Immature natural killer cell (primary cell): Measurements from ENCODE around the gene NKD1. TPM values are rescaled to one million over a fixed set of nuclear protein-coding genes. Genes with fewer than 3 reads are reported as not detected.

Experiments used
- DNase-seq, 3 donors: peaks; one replicate each; pipeline ENCODE4 v3.0.0; 2022; ENCODE audit warnings: mixed read lengths in 1 of 3
- H3K27ac Mint-ChIP-seq, 6 donors: one replicate each; pipeline ENCODE4 v1.8.0; 2020; ENCODE audit warnings: mixed read lengths in 6 of 6, mild to moderate bottlenecking in 5 of 6, inconsistent platforms in 4 of 6, moderate library complexity in 3 of 6
- H3K27me3 Mint-ChIP-seq, 3 donors: one replicate each; pipeline ENCODE4 v1.8.0; 2020 to 2021; ENCODE audit warnings: low read depth in 3 of 3, mild to moderate bottlenecking in 3 of 3, mixed read lengths in 3 of 3, moderate library complexity in 3 of 3, inconsistent platforms in 1 of 3
- H3K36me3 Mint-ChIP-seq, 3 donors: one replicate each; pipeline ENCODE4 v1.8.0; 2020; ENCODE audit warnings: mixed read lengths in 3 of 3, inconsistent platforms in 2 of 3, mild to moderate bottlenecking in 2 of 3
- H3K4me1 Mint-ChIP-seq, 2 donors: one replicate each; pipeline ENCODE4 v1.8.0; 2020; ENCODE audit warnings: inconsistent platforms in 2 of 2, mild to moderate bottlenecking in 2 of 2, mixed read lengths in 2 of 2, moderate library complexity in 1 of 2
- H3K4me3 Mint-ChIP-seq, 5 donors: one replicate each; pipeline ENCODE4 v1.8.0; 2020; ENCODE audit warnings: mild to moderate bottlenecking in 5 of 5, mixed read lengths in 5 of 5, inconsistent platforms in 3 of 5, moderate library complexity in 3 of 5
- H3K9me3 Mint-ChIP-seq, 6 donors: one replicate each; pipeline ENCODE4 v1.8.0; 2020; ENCODE audit warnings: mild to moderate bottlenecking in 6 of 6, mixed read lengths in 6 of 6, inconsistent platforms in 4 of 6, moderate library complexity in 3 of 6
- polyA plus RNA-seq, 3 donors: library from polyadenylated mRNA; unstranded; fragments of 300-500 nt; fragmentation: Illumina TruSeq; gene quantifications; one replicate each; pipeline ENCODE4 v1.2.3, GENCODE V29; 2021

NKD1 gene
- polyA plus RNA-seq, 3 donors from 2014 or later, result not detected

DNA sequence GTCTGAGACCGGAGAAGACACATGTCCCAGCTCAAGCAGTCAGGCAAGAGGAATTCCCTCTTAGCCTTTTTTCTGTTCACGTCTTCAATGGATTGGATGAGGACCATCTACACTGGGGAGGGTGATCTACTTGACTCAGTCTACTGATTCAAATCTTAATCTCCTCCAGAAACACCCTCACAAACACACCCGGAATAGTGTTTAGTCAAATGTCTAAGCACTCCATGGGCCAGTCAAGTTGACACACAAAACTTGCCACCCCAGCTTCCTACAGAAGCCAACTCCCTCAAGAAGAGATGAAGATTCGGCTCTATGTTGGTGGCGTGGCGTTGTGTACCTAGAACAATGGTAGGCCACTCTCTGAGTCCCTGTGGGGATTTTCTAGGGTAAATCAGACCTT lies 22.5 kb upstream of the NKD1 start:
- H3K36me3 Mint-ChIP-seq, result peaks cover 0 to 3% (median 0%) of the 10 kb centered on the region in 3 donors
- DNase-seq, result no peak
- no peak overlapping the region for H3K27ac Mint-ChIP-seq
- H3K9me3 Mint-ChIP-seq, result peaks cover 0 to 12% (median 2%) of the 10 kb centered on the region in 6 donors
- H3K4me3 Mint-ChIP-seq, result no peak overlapping the region
- H3K4me1 Mint-ChIP-seq, result no peaks in the 10 kb centered on the region
- H3K27me3 Mint-ChIP-seq, result peaks cover 10 to 14% (median 13%) of the 10 kb centered on the region in 3 donors

GRCh38 chr16:50526249-50526648 lies 21.9 kb upstream of the NKD1 start:
- Mint-ChIP-seq H3K4me1 (no peaks in the 10 kb centered on the region), H3K27ac (no peak overlapping the region), H3K27me3 (peaks cover 10 to 13% (median 10%) of the 10 kb centered on the region in 3 donors)

DNA sequence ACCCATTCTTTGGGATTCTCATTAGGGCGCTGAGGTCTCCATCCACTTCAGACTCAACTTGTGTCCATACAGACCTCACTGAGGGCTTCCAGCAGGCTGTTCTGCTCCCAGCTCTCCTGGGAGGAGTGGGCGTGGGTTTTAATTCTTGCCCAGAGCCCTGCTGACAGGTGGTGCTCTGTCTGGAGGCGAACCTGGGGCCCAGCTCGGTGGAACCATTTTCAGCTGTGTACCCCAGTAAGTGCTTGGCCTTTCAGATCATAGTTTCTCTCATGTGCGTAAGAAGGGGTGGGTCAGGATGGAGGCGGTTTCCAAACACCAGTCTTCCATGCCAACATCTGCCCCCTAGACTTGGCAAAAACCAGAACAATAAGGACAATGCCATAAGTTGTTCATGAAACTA lies 21.4 kb upstream of the NKD1 start:
- Mint-ChIP-seq H3K4me1 (no peaks in the 10 kb centered on the region), H3K27ac (no peak overlapping the region), H3K27me3 (peaks cover 10 to 13% (median 10%) of the 10 kb centered on the region in 3 donors), H3K4me3 (no peak overlapping the region), H3K36me3 (peaks cover 0 to 3% (median 0%) of the 10 kb centered on the region in 3 donors), H3K9me3 (peaks cover 0 to 12% (median 2%) of the 10 kb centered on the region in 6 donors)
- no peak for DNase-seq

More at GRCh38 chr16:50526249-50526648, 21.9 kb upstream of the NKD1 start:
- Mint-ChIP-seq H3K4me3 (no peak overlapping the region), H3K36me3 (peaks cover 0 to 3% (median 0%) of the 10 kb centered on the region in 3 donors), H3K9me3 (peaks cover 0 to 12% (median 2%) of the 10 kb centered on the region in 6 donors)
- DNase-seq, result no peak

GRCh38 chr16:50528820-50529219 lies 19.4 kb upstream of the NKD1 start:
- Mint-ChIP-seq H3K4me3 (no peak overlapping the region), H3K36me3 (peaks cover 0 to 3% (median 0%) of the 10 kb centered on the region in 3 donors), H3K4me1 (no peaks in the 10 kb centered on the region), H3K9me3 (peaks cover 0 to 12% (median 2%) of the 10 kb centered on the region in 6 donors), H3K27ac (no peak overlapping the region), H3K27me3 (peaks cover 10 to 13% (median 11%) of the 10 kb centered on the region in 3 donors)
- DNase-seq, result no peak

GRCh38 chr16:50529334-50529733 lies 18.9 kb upstream of the NKD1 start:
- Mint-ChIP-seq H3K4me1 (no peaks in the 10 kb centered on the region), H3K27ac (no peak overlapping the region), H3K4me3 (no peak overlapping the region), H3K9me3 (peaks cover 0 to 12% (median 2%) of the 10 kb centered on the region in 6 donors), H3K27me3 (peaks cover 10 to 13% (median 11%) of the 10 kb centered on the region in 3 donors), H3K36me3 (peaks cover 0 to 3% (median 0%) of the 10 kb centered on the region in 3 donors)
- DNase-seq, result no peak

DNA sequence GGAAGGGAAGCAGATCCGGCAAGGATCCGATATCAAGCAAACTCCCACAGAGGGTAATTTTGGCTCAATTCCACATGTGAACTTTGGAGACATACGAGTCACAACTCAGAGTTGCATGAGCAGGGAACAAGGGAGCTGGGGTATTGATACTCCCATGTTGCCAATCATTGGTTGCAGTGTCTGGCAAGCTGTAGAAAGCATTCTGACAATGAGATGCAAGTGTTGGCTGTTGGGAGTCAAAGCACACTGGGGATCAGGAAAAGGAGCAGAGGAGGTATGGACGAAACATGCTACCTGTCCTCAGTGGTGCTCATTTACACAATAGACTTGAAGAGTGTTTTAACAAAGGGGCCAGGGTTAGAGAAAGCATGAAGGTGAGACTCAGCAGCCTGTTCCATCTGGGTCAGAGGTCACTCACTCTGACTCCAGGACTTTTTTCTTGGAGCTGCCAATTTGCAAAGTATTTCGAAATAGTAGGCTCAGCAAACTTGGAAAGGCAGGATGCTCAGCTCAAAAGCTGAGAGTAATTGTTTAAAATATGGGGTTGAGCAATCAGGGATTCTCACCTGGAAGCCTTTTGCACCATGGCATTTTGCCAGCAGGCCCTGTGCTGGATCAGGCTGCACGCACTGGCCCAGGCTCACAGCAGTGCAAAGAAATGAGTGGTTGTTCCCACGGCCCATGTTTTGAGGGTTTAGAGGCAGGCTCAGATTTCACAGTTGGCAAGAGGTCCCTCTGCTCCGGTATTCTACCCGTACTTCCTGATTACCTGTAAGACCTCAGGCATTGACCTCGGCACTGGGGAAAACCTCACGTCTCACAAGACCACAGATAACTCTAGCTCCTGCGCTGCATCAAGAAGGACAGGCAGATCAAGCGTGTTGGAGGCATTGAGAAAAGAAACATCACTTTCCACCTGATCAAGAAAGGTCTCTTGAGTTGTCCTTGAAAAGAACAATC lies 17.6 kb upstream of the NKD1 start:
- no peak for DNase-seq
- peaks cover 6 to 10% (median 9%) of the 10 kb centered on the region in 3 donors for H3K27me3 Mint-ChIP-seq
- no peak overlapping the region for H3K27ac Mint-ChIP-seq
- no peak overlapping the region for H3K4me3 Mint-ChIP-seq
- peaks cover 0 to 12% (median 2%) of the 10 kb centered on the region in 6 donors for H3K9me3 Mint-ChIP-seq
- no peaks in the 10 kb centered on the region for H3K4me1 Mint-ChIP-seq
- no peaks in the 10 kb centered on the region for H3K36me3 Mint-ChIP-seq

- Mint-ChIP-seq H3K36me3 (no peaks in the 10 kb centered on the region), H3K9me3 (peaks cover 0 to 12% (median 2%) of the 10 kb centered on the region in 6 donors), H3K4me1 (no peaks in the 10 kb centered on the region), H3K4me3 (no peak overlapping the region), H3K27ac (no peak overlapping the region), H3K27me3 (peaks cover 3 to 10% (median 9%) of the 10 kb centered on the region in 3 donors)
- no peak for DNase-seq
These were observed 16.8 kb upstream of the NKD1 start for GRCh38 chr16:50531359-50531758.

GRCh38 chr16:50531901-50532300 lies 16.3 kb upstream of the NKD1 start:
- no peak overlapping the region for H3K27ac Mint-ChIP-seq

GRCh38 chr16:50532576-50532975 lies 15.6 kb upstream of the NKD1 start:
- DNase-seq, result no peak
- Mint-ChIP-seq H3K36me3 (no peaks in the 10 kb centered on the region), H3K9me3 (peaks cover 0 to 12% (median 2%) of the 10 kb centered on the region in 6 donors), H3K4me3 (no peak overlapping the region), H3K4me1 (no peaks in the 10 kb centered on the region), H3K27me3 (peaks cover 3 to 10% (median 5%) of the 10 kb centered on the region in 3 donors), H3K27ac (no peak overlapping the region)

More at GRCh38 chr16:50531901-50532300, 16.3 kb upstream of the NKD1 start:
- peaks cover 0 to 12% (median 2%) of the 10 kb centered on the region in 6 donors for H3K9me3 Mint-ChIP-seq
- no peaks in the 10 kb centered on the region for H3K4me1 Mint-ChIP-seq
- no peak overlapping the region for H3K4me3 Mint-ChIP-seq
- no peaks in the 10 kb centered on the region for H3K36me3 Mint-ChIP-seq
- no peak for DNase-seq
- H3K27me3 Mint-ChIP-seq, result peaks cover 3 to 10% (median 8%) of the 10 kb centered on the region in 3 donors

- H3K4me1 Mint-ChIP-seq, result no peaks in the 10 kb centered on the region
- H3K4me3 Mint-ChIP-seq, result no peak overlapping the region
- H3K27ac Mint-ChIP-seq, result no peak overlapping the region
- H3K27me3 Mint-ChIP-seq, result peaks cover under 1 to 10% (median 3%) of the 10 kb centered on the region in 3 donors
- H3K9me3 Mint-ChIP-seq, result peaks cover 0 to 12% (median 2%) of the 10 kb centered on the region in 6 donors
- H3K36me3 Mint-ChIP-seq, result no peaks in the 10 kb centered on the region
- no peak for DNase-seq
These were observed 14.9 kb upstream of the NKD1 start for GRCh38 chr16:50533317-50533716.

DNA sequence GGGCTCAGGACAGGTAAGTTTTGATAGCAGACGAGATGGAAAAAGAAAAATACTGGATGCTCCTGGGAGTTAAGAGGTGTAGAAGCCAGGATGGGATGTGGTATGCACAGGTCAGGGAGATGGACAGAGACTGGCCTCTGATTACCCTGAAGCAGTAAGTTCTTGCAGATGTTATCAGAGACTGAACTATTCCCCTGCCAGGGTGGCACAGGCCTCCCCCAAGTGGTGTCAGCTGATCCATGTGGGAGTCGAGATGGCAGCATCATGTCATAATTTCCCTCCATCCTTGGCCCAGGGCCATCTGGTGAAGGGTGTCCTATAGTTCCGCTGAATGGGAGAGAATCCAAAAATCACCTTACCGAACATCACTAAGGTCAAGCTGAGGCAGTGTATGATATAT lies 14.1 kb upstream of the NKD1 start:
- Mint-ChIP-seq H3K9me3 (peaks cover 0 to 6% (median under 1%) of the 10 kb centered on the region in 6 donors), H3K27me3 (peaks cover 0 to 10% (median 3%) of the 10 kb centered on the region in 3 donors), H3K4me3 (no peak overlapping the region), H3K4me1 (no peaks in the 10 kb centered on the region), H3K27ac (no peak overlapping the region), H3K36me3 (no peaks in the 10 kb centered on the region)
- no peak for DNase-seq

- peaks cover 0 to 7% (median 3%) of the 10 kb centered on the region in 3 donors for H3K27me3 Mint-ChIP-seq
- H3K27ac Mint-ChIP-seq, result no peak overlapping the region
- no peak overlapping the region for H3K4me3 Mint-ChIP-seq
- H3K36me3 Mint-ChIP-seq, result no peaks in the 10 kb centered on the region
- DNase-seq, result no peak
- H3K9me3 Mint-ChIP-seq, result peaks cover 0 to 2% (median 0%) of the 10 kb centered on the region in 6 donors
- no peaks in the 10 kb centered on the region for H3K4me1 Mint-ChIP-seq
These were observed 13.6 kb upstream of the NKD1 start for GRCh38 chr16:50534556-50534955.

DNA sequence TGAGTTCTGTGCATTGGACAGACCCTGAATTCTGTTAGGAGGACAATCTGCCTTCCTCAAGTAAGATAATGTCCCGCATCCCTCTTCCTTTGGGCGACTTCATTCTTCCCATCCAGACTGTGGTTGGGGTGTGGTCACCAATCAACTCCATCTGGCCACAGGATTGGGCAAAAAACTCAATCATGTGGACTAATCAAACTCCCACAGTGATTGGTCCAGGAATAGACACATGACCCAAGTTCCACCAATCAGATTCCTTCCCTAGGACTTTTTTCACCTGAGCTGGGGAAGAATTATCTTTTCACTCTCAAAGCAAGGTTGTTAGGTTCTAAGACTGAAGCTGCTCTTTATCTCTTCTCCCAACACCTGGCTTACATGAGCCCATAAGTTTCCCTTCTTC lies 13.2 kb upstream of the NKD1 start:
- Mint-ChIP-seq H3K4me3 (no peak overlapping the region), H3K4me1 (no peaks in the 10 kb centered on the region), H3K27ac (no peak overlapping the region)

More for the DNA sequence above, 13.2 kb upstream of the NKD1 start:
- peaks cover 0 to 7% (median 0%) of the 10 kb centered on the region in 3 donors for H3K27me3 Mint-ChIP-seq
- no peaks in the 10 kb centered on the region for H3K36me3 Mint-ChIP-seq
- peaks cover 0 to 2% (median 0%) of the 10 kb centered on the region in 6 donors for H3K9me3 Mint-ChIP-seq
- DNase-seq, result no peak
